HEK293 (cell line): ENCODE data around the gene WDR7.

Source experiments
- CTCF ChIA-PET: fragments of 350-600 bp; formaldehyde crosslinking; extraction: SDS; loops from one replicate; lab custom pipeline; 2021; ENCODE audit warnings: antibody characterized with exemption; lab: Yijun Ruan, JAX
- POLR2A ChIA-PET: fragments of 300-600 bp; formaldehyde crosslinking; extraction: SDS; loops from one replicate; lab custom pipeline; 2020; ENCODE audit warnings: antibody characterized with exemption, inconsistent platforms; lab: Yijun Ruan, JAX
- H3K27ac ChIP-seq: fragments of 200-500 bp; sonication (Bioruptor generic); 2 replicates; pipeline ENCODE4 v1.5.1; 2014; ENCODE audit warnings: low read depth, low read length, control low read depth, inconsistent platforms; ENCODE audit errors: extremely low read depth
- H3K36me3 ChIP-seq, 2 experiments: fragments of 200-500 bp in 1 of 2; sonication (Bioruptor generic) in 1 of 2; 1 replicate in 1 of 2; 2 replicates in 1 of 2; pipeline ENCODE4 v1.5.1; 2014 to 2017; ENCODE audit warnings: inconsistent platforms in 2 of 2, low read length in 2 of 2; ENCODE audit not compliant: control insufficient read depth in 2 of 2, insufficient read depth in 1 of 2
- H3K4me1 ChIP-seq: fragments of 200-500 bp; sonication (Bioruptor generic); 2 replicates; pipeline ENCODE4 v1.5.1; 2014; ENCODE audit warnings: mild to moderate bottlenecking, low read length, inconsistent platforms; ENCODE audit not compliant: control insufficient read depth, insufficient read depth
- H3K4me3 ChIP-seq: 2 replicates; pipeline ENCODE4 v1.5.1; 2011; ENCODE audit warnings: low read depth, mild to moderate bottlenecking, control low read depth, low read length, moderate library complexity
- H3K9me3 ChIP-seq: fragments of 200-500 bp; sonication (Bioruptor generic); 2 replicates; pipeline ENCODE4 v1.5.1; 2014; ENCODE audit warnings: low read depth, low read length, inconsistent platforms; ENCODE audit not compliant: control insufficient read depth, insufficient read depth
- GLI2 ChIP-seq: fragments of 450-650 bp; formaldehyde crosslinking; IDR thresholded peaks from 2 replicates; pipeline ENCODE4; 2017; ENCODE audit warnings: missing biosample characterization, missing genetic modification characterization, low read depth, borderline replicate concordance
- MEIS1 ChIP-seq: sonication (generic); formaldehyde crosslinking; IDR thresholded peaks from 2 replicates; pipeline ENCODE4 v1.8.1; 2022; ENCODE audit warnings: missing genetic modification reagents, mild to moderate bottlenecking, borderline replicate concordance
- OSR2 ChIP-seq: fragments of 450-650 bp; formaldehyde crosslinking; IDR thresholded peaks from 2 replicates; pipeline ENCODE4 v1.5.1; 2016; ENCODE audit warnings: missing biosample characterization, missing genetic modification characterization
- PRDM1 ChIP-seq: fragments of 450-650 bp; formaldehyde crosslinking; IDR thresholded peaks from 2 replicates; pipeline ENCODE4; 2016; ENCODE audit warnings: missing biosample characterization, missing genetic modification characterization
- SP3 ChIP-seq: fragments of 450-650 bp; formaldehyde crosslinking; IDR thresholded peaks from 2 replicates; pipeline ENCODE4 v1.5.1; 2016; ENCODE audit warnings: missing biosample characterization, missing genetic modification characterization
- TCF7L2 ChIP-seq: IDR thresholded peaks from 2 replicates; pipeline ENCODE4 v1.6.1; 2011; ENCODE audit warnings: low read depth, mild to moderate bottlenecking, inconsistent platforms, low read length, moderate library complexity, borderline replicate concordance
- ZNF10 ChIP-seq: fragments of 450-650 bp; formaldehyde crosslinking; IDR thresholded peaks from 2 replicates; pipeline ENCODE4 v1.5.1; 2017; ENCODE audit warnings: missing biosample characterization, missing genetic modification characterization
- ZNF155 ChIP-seq: fragments of 450-650 bp; formaldehyde crosslinking; IDR thresholded peaks from 2 replicates; pipeline ENCODE4 v1.5.1; 2016; ENCODE audit warnings: missing biosample characterization, missing genetic modification characterization
- ZNF157 ChIP-seq: fragments of 450-650 bp; formaldehyde crosslinking; IDR thresholded peaks from 2 replicates; pipeline ENCODE4 v1.5.1; 2016; ENCODE audit warnings: missing biosample characterization, missing genetic modification characterization
- ZNF2 ChIP-seq: fragments of 450-650 bp; formaldehyde crosslinking; IDR thresholded peaks from 2 replicates; pipeline ENCODE4 v1.5.1; 2016; ENCODE audit warnings: missing biosample characterization, missing genetic modification characterization
- ZNF211 ChIP-seq: fragments of 450-650 bp; formaldehyde crosslinking; IDR thresholded peaks from 2 replicates; pipeline ENCODE4 v1.5.1; 2016; ENCODE audit warnings: low read depth, missing biosample characterization, missing genetic modification characterization
- ZNF221 ChIP-seq: fragments of 450-650 bp; formaldehyde crosslinking; IDR thresholded peaks from 2 replicates; pipeline ENCODE4 v1.5.1; 2017; ENCODE audit warnings: missing biosample characterization, missing genetic modification characterization, borderline replicate concordance
- ZNF266 ChIP-seq: fragments of 450-650 bp; formaldehyde crosslinking; IDR thresholded peaks from 2 replicates; pipeline ENCODE4 v1.5.1; 2016; ENCODE audit warnings: missing biosample characterization, missing genetic modification characterization, low read depth
- ZNF311 ChIP-seq: fragments of 450-650 bp; formaldehyde crosslinking; IDR thresholded peaks from 2 replicates; pipeline ENCODE4 v1.5.1; 2017; ENCODE audit warnings: missing biosample characterization, missing genetic modification characterization, borderline replicate concordance
- ZNF37A ChIP-seq: fragments of 450-650 bp; IDR thresholded peaks from 2 replicates; pipeline ENCODE4 v1.5.1; 2018; ENCODE audit warnings: missing biosample characterization, missing genetic modification characterization
- ZNF510 ChIP-seq: fragments of 450-650 bp; formaldehyde crosslinking; IDR thresholded peaks from 2 replicates; pipeline ENCODE4 v1.5.1; 2018; ENCODE audit warnings: mild to moderate bottlenecking, missing genetic modification characterization, missing biosample characterization; ENCODE audit not compliant: insufficient replicate concordance
- ZNF521 ChIP-seq: fragments of 450-650 bp; formaldehyde crosslinking; IDR thresholded peaks from 2 replicates; pipeline ENCODE4 v1.5.1; 2017; ENCODE audit warnings: missing biosample characterization, mild to moderate bottlenecking, missing genetic modification characterization
- ZNF585B ChIP-seq: fragments of 450-650 bp; formaldehyde crosslinking; IDR thresholded peaks from 2 replicates; pipeline ENCODE4 v1.5.1; 2016; ENCODE audit warnings: missing biosample characterization, missing genetic modification characterization
- ZNF596 ChIP-seq: fragments of 450-650 bp; IDR thresholded peaks from 2 replicates; pipeline ENCODE4 v1.5.0; 2018; ENCODE audit warnings: missing biosample characterization, mild to moderate bottlenecking, missing genetic modification characterization, moderate library complexity
- ZNF629 ChIP-seq: fragments of 450-650 bp; formaldehyde crosslinking; IDR thresholded peaks from 2 replicates; pipeline ENCODE4 v1.5.1; 2017; ENCODE audit warnings: missing biosample characterization, missing genetic modification characterization
- ZNF701 ChIP-seq: fragments of 450-650 bp; formaldehyde crosslinking; IDR thresholded peaks from 2 replicates; pipeline ENCODE4 v1.5.1; 2016; ENCODE audit warnings: missing biosample characterization, missing genetic modification characterization
- ZNF792 ChIP-seq: fragments of 450-650 bp; formaldehyde crosslinking; IDR thresholded peaks from 2 replicates; pipeline ENCODE4 v1.5.1; 2016; ENCODE audit warnings: missing biosample characterization, missing genetic modification characterization
- ZNF837 ChIP-seq: fragments of 450-650 bp; formaldehyde crosslinking; IDR thresholded peaks from 2 replicates; pipeline ENCODE4 v1.5.1; 2016; ENCODE audit warnings: missing biosample characterization, missing genetic modification characterization
- ZXDB ChIP-seq: fragments of 450-650 bp; formaldehyde crosslinking; IDR thresholded peaks from 2 replicates; pipeline ENCODE4 v1.5.1; 2016; ENCODE audit warnings: missing biosample characterization, missing genetic modification characterization
- TF ChIP-seq, protein P1 (sequence below): fragments of 450-650 bp; formaldehyde crosslinking; IDR thresholded peaks from 2 replicates; pipeline ENCODE4 v1.5.1; 2017; ENCODE audit warnings: missing biosample characterization, missing genetic modification characterization
- TF ChIP-seq, protein P2 (sequence below): fragments of 450-650 bp; formaldehyde crosslinking; conservative IDR thresholded peaks from 2 replicates; pipeline ENCODE4 v1.5.1; 2016; ENCODE audit warnings: low read depth, missing biosample characterization, missing genetic modification characterization
- TF ChIP-seq, protein P3 (sequence below): fragments of 450-650 bp; formaldehyde crosslinking; IDR thresholded peaks from 2 replicates; pipeline ENCODE4 v1.5.1; 2016; ENCODE audit warnings: missing biosample characterization, missing genetic modification characterization

WDR7 gene

DNA sequence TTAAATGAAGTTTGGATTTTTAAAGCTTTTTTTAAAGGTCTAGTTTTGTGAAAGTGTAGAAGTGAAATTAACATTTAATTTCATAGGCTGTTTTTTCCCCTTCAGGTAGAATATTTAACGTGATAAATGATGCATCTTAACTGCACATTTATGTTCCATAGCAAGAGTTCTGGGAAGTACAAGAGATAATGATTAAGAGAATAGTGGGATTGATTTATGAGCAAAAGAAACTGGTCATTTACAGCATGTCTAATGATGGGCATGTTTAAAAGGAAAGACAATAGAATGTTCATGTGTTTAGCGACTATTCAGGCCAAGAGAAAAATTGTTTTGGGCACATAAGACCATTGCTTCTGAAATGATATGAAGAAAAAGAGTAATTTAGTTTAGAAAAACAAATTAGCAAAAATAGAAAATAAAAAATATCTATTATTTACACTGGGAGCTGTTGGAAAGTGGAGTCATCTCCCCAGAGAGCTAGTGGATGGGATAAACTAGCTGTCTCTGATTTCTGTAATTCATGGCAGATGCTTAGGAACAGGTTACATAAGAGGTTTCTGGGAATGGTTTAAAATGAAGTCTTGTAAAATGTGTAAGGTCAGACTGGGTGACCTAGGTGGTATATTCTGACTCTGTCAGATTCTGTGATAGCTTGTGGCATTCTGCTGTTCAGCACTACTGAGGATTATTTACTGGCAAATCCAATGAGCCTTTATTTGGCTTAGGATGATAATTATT lies 60.7 kb downstream of the WDR7 start (continued):
- TF ChIP-seq ZNF10 (tag by site-specific recombination) = no peak
- TF ChIP-seq ZNF701 (tag by site-specific recombination) = no peak
- no peak for TF ChIP-seq ZNF629 (tag by site-specific recombination)
- TF ChIP-seq, protein P1, sequence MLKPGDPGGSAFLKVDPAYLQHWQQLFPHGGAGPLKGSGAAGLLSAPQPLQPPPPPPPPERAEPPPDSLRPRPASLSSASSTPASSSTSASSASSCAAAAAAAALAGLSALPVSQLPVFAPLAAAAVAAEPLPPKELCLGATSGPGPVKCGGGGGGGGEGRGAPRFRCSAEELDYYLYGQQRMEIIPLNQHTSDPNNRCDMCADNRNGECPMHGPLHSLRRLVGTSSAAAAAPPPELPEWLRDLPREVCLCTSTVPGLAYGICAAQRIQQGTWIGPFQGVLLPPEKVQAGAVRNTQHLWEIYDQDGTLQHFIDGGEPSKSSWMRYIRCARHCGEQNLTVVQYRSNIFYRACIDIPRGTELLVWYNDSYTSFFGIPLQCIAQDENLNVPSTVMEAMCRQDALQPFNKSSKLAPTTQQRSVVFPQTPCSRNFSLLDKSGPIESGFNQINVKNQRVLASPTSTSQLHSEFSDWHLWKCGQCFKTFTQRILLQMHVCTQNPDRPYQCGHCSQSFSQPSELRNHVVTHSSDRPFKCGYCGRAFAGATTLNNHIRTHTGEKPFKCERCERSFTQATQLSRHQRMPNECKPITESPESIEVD (tag by site-specific recombination) = 0 out of 2 replicates have a peak, but pooled peaks have one; percentile 44
- no peak for TF ChIP-seq ZNF2 (tag by site-specific recombination)
- TF ChIP-seq PRDM1 (tag by site-specific recombination) = peak; percentile 53
- no peak for TF ChIP-seq ZNF211 (tag by site-specific recombination)
- TF ChIP-seq ZNF596 (tag by site-specific recombination) = no peak

DNA sequence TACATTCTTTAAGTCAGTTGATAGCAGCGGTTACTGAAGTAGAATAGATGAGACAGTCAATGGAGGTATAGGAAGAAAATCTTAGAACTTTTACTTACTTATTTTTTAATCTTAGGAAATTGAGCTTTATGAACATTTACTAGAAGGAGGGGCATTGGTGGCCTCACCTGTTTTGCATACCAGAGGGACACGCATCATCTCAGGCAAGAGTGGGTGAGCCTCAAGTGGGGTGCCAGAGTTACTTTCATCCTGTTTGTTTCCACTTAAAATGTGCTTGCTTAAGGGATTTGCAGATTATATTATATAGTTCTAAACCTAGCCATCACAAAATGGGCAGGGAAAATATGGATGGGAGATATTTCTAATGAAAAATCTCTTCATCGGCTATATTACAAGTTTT lies 61.6 kb downstream of the WDR7 start:
- H3K27ac ChIP-seq = no peak overlapping the region
- H3K36me3 ChIP-seq = no peaks in the 10 kb centered on the region
- no peak for TF ChIP-seq SP3 (tag by site-specific recombination)
- TF ChIP-seq ZNF157 (tag by site-specific recombination) = no peak
- TF ChIP-seq ZNF585B (tag by site-specific recombination) = no peak
- no peak for TF ChIP-seq ZNF510 (tag by site-specific recombination)
- TF ChIP-seq ZNF792 (tag by site-specific recombination) = no peak
- no peak for TF ChIP-seq ZNF211 (tag by site-specific recombination)
- no peak for TF ChIP-seq ZNF37A
- TF ChIP-seq, all 188 proteins: peak for 0
- Histone ChIP-seq H3K4me3 (no peak overlapping the region), H3K9me3 (no peaks in the 10 kb centered on the region), H3K4me1 (peaks cover 14% of the 10 kb centered on the region)
- CTCF ChIA-PET = interaction anchor here (1.3 to 2.8 kb wide), 2 partner anchors 10 to 734 kb away, joined by 5 to 17 read pairs; no protein-coding TSS in a partner anchor
- POLR2A ChIA-PET = no interaction called here

DNA sequence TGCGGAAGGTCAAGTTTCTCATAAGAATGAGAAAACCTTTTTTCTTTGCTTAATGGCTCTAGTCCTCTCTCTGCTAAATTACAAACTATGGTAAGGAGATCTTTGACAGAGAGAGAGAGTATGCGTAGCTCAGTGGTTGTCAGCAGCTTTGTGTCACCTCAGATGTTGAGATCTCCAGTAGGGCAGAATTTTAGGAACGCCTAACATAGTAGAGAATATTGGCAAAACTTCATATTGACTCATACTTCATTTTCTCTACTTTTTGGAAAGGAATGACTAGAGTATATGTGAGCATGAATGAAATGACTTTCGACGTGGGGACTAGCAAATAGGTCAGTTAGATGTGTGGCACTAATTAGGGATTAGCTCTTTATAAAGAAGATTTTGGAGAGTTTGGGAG lies 64.0 kb downstream of the WDR7 start:
- TF ChIP-seq TCF7L2 (no peak), OSR2 (no peak), ZNF10 (tag by site-specific recombination) (no peak), ZNF155 (tag by site-specific recombination) (no peak), MEIS1 (CRISPR knock-in tag) (no peak), ZNF266 (tag by site-specific recombination) (no peak), ZNF311 (tag by site-specific recombination) (no peak), ZXDB (tag by site-specific recombination) (no peak), ZNF521 (tag by site-specific recombination) (no peak), ZNF837 (tag by site-specific recombination) (no peak), ZNF221 (tag by site-specific recombination) (no peak), GLI2 (tag by site-specific recombination) (no peak)
- TF ChIP-seq, protein P2, sequence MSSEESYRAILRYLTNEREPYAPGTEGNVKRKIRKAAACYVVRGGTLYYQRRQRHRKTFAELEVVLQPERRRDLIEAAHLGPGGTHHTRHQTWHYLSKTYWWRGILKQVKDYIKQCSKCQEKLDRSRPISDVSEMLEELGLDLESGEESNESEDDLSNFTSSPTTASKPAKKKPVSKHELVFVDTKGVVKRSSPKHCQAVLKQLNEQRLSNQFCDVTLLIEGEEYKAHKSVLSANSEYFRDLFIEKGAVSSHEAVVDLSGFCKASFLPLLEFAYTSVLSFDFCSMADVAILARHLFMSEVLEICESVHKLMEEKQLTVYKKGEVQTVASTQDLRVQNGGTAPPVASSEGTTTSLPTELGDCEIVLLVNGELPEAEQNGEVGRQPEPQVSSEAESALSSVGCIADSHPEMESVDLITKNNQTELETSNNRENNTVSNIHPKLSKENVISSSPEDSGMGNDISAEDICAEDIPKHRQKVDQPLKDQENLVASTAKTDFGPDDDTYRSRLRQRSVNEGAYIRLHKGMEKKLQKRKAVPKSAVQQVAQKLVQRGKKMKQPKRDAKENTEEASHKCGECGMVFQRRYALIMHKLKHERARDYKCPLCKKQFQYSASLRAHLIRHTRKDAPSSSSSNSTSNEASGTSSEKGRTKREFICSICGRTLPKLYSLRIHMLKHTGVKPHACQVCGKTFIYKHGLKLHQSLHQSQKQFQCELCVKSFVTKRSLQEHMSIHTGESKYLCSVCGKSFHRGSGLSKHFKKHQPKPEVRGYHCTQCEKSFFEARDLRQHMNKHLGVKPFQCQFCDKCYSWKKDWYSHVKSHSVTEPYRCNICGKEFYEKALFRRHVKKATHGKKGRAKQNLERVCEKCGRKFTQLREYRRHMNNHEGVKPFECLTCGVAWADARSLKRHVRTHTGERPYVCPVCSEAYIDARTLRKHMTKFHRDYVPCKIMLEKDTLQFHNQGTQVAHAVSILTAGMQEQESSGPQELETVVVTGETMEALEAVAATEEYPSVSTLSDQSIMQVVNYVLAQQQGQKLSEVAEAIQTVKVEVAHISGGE (tag by site-specific recombination) = no peak
- TF ChIP-seq, protein P3, sequence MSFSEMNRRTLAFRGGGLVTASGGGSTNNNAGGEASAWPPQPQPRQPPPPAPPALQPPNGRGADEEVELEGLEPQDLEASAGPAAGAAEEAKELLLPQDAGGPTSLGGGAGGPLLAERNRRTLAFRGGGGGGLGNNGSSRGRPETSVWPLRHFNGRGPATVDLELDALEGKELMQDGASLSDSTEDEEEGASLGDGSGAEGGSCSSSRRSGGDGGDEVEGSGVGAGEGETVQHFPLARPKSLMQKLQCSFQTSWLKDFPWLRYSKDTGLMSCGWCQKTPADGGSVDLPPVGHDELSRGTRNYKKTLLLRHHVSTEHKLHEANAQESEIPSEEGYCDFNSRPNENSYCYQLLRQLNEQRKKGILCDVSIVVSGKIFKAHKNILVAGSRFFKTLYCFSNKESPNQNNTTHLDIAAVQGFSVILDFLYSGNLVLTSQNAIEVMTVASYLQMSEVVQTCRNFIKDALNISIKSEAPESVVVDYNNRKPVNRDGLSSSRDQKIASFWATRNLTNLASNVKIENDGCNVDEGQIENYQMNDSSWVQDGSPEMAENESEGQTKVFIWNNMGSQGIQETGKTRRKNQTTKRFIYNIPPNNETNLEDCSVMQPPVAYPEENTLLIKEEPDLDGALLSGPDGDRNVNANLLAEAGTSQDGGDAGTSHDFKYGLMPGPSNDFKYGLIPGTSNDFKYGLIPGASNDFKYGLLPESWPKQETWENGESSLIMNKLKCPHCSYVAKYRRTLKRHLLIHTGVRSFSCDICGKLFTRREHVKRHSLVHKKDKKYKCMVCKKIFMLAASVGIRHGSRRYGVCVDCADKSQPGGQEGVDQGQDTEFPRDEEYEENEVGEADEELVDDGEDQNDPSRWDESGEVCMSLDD (tag by site-specific recombination) = no peak
- ChIA-PET POLR2A (no interaction called here), CTCF (interaction anchor here (0.6 to 2.1 kb wide), 3 partner anchors 14 to 72 kb away, joined by 3 to 6 read pairs (median 3); no protein-coding TSS in a partner anchor)
- Histone ChIP-seq H3K36me3 (no peaks in the 10 kb centered on the region), H3K27ac (no peak overlapping the region), H3K4me3 (no peak overlapping the region), H3K4me1 (peaks cover 14% of the 10 kb centered on the region), H3K9me3 (no peaks in the 10 kb centered on the region)
